ENCODE data around the gene TBX5. TPM values are rescaled to one million over a fixed set of nuclear protein-coding genes. Genes with fewer than 3 reads are reported as not detected.

TBX5 gene
- total and polyA plus RNA-seq, 2 of the 4 experiments (the other 2 are of a cell fraction): 13.3 to 14.7 TPM

- TF ChIP-seq MXI1 (IDR thresholded peaks at IDR 0.05; ENCODE audit: borderline replicate concordance, low read depth, low read length) (no peak), NFE2L2 (IDR thresholded peaks at IDR 0.05; ENCODE audit: low read depth, low read length) (no peak), POLR2A (IDR thresholded peaks at IDR 0.05; ENCODE audit: low read depth, low read length) (no peak), CEBPB (IDR thresholded peaks at IDR 0.05; ENCODE audit: low read depth, low read length) (no peak)
Measured at GRCh38 chr12:114314403-114314802, 91.5 kb downstream of the TBX5 start (continued).

GRCh38 chr12:114313910-114314309, 92.0 kb downstream of the TBX5 start:
- Histone ChIP-seq H2BK5ac (ENCODE audit: low read depth, low read length, poor library complexity, severe bottlenecking) (no peak overlapping the region), H4K20me1 (ENCODE audit: insufficient read depth, low read length) (no peaks in the 10 kb centered on the region), H3K23ac (ENCODE audit: low read depth, low read length) (peak overlapping the region; percentile 23; the same call in 1 of the 2 replicates), H3K79me1 (ENCODE audit: low read depth in 1 of 2, low read length in 2 of 2) (no peaks in the 10 kb centered on the region), H2AK9ac (replicated peaks; ENCODE audit: low read depth, low read length, poor library complexity) (no peak overlapping the region), H2BK120ac (ENCODE audit: low read depth, low read length) (peak overlapping the region; percentile 35), H4K5ac (ENCODE audit: low read depth, low read length) (no peak overlapping the region), H2AK5ac (ENCODE audit: low read depth, low read length) (no peak overlapping the region), H3K9me1 (ENCODE audit: insufficient read depth, low read length) (peaks cover 16% of the 10 kb centered on the region), H3K27ac (ENCODE audit: insufficient read depth, low read length) (no peak overlapping the region), H2BK15ac (ENCODE audit: low read depth, low read length) (no peak overlapping the region), H3K27me3 (ENCODE audit: control insufficient read depth, insufficient read depth, low read length) (no peaks in the 10 kb centered on the region), H4K91ac (ENCODE audit: insufficient read depth, low read depth, low read length) (0 out of 2 replicates have a peak overlapping the region, but pooled peaks have one; percentile 7), H2AFZ (replicated peaks; ENCODE audit: low read length, poor library complexity) (no peak overlapping the region), H2BK20ac (ENCODE audit: low read depth, low read length) (no peak overlapping the region), H3K14ac (replicated peaks; ENCODE audit: low read depth, low read length) (no peak overlapping the region), H3K18ac (ENCODE audit: low read depth, low read length) (no peak overlapping the region), H3K56ac (ENCODE audit: extremely low read depth, insufficient read depth, low read length) (no peak overlapping the region), H3K4me3 (ENCODE audit: insufficient read depth, low read depth, low read length) (no peak overlapping the region), H3K36me3 (ENCODE audit: control insufficient read depth, insufficient read depth, low read length) (no peaks in the 10 kb centered on the region), H3K9ac (ENCODE audit: low read depth, low read length) (no peak overlapping the region), H4K8ac (ENCODE audit: low read depth in 2 of 2, low read length in 2 of 2) (no peak overlapping the region), H3K4me2 (ENCODE audit: low read depth, low read length) (no peak overlapping the region), H3K4me1 (ENCODE audit: control insufficient read depth, insufficient read depth, low read length) (peaks cover 2% of the 10 kb centered on the region), H3K4ac (ENCODE audit: low read depth, low read length) (no peak overlapping the region), H3K9me3 (ENCODE audit: control insufficient read depth, insufficient read depth, low read length) (no peaks in the 10 kb centered on the region)
- dilution Hi-C loops (cut with HindIII; ENCODE audit: low sequenced_read_pairs, unreplicated experiment) (no loop called here), intact Hi-C loops (cut with micrococcal nuclease) (loop anchor here (1.0 kb wide), 1 partner anchor 34 kb away; no protein-coding TSS in a partner anchor), in situ Hi-C loops (cut with MboI; ENCODE audit: low sequenced_read_pairs) (no loop called here)
- ChIA-PET CTCF (interaction anchor here (1.2 kb wide), 1 partner anchor 12 kb away, joined by 4 read pairs; no protein-coding TSS in a partner anchor), POLR2A (ENCODE audit: unreplicated experiment) (no interaction called here)
- no TSS peak for BruUV-seq (replicated peaks)
- no peak for TF ChIP-seq USF2 (IDR thresholded peaks at IDR 0.05; ENCODE audit: low read depth, low read length)
- TF ChIP-seq MAFK (IDR thresholded peaks at IDR 0.05; ENCODE audit: low read depth, low read length): no peak
- no peak for TF ChIP-seq ELK1 (IDR thresholded peaks at IDR 0.05; ENCODE audit: borderline replicate concordance, low read depth, low read length)
- no peak for TF ChIP-seq CHD1 (IDR thresholded peaks at IDR 0.05; ENCODE audit: low read depth, low read length)
- no peak for TF ChIP-seq NFE2L2 (IDR thresholded peaks at IDR 0.05; ENCODE audit: low read depth, low read length)
- TF ChIP-seq CTCF (conservative IDR thresholded peaks at IDR 0.05; ENCODE audit: low read depth, low read length): no peak
- no peak for TF ChIP-seq RFX5 (IDR thresholded peaks at IDR 0.05; ENCODE audit: low read depth, low read length)
- no peak for TF ChIP-seq CEBPB (IDR thresholded peaks at IDR 0.05; ENCODE audit: low read depth, low read length)
- TF ChIP-seq POLR2A (IDR thresholded peaks at IDR 0.05; ENCODE audit: low read depth, low read length): no peak
- ATAC-seq (ENCODE audit: low read depth) (no peak), DNase-seq (no peak)
- WGBS, 2 experiments (ENCODE audit: extremely low coverage in 2 of 2, insufficient read length in 1 of 2): 33% methylated on average over 1 of the region's 2 CpGs; no CpG with 5 or more reads in 1 of the 2 experiments
